Measurements from ENCODE around the gene ZNHIT1.
A peak's percentile ranks its signal among the peaks of the same experiment; 100 is the strongest.

ZNHIT1 gene

GRCh38 chr7:101217388-101218235 is at the start of gene ZNHIT1, which contains the start of gene PLOD3:
ZNHIT1 (plus strand) TSS chr7:101218165; CDS start chr7:101218196, 31 bp downstream.
PLOD3 (minus strand) TSS chr7:101217581; CDS start chr7:101217274, 307 bp downstream.
- DNase-seq (ENCODE audit: low spot score) = peak; percentile 100

- no peak for DNase-seq (ENCODE audit: low spot score)
These were observed 49.4 kb upstream of the ZNHIT1 start for GRCh38 chr7:101168412-101169049.

GRCh38 chr7:101169110-101169837 is 48.7 kb upstream of the ZNHIT1 start:
- no peak for DNase-seq (ENCODE audit: low spot score)

- DNase-seq (ENCODE audit: low spot score) = peak; percentile 75
These were observed 48.0 kb upstream of the ZNHIT1 start for GRCh38 chr7:101169838-101170551.

GRCh38 chr7:101170617-101171441 is 47.1 kb upstream of the ZNHIT1 start:
- no peak for DNase-seq (ENCODE audit: low spot score)

GRCh38 chr7:101171442-101171837 is 46.5 kb upstream of the ZNHIT1 start:
- DNase-seq (ENCODE audit: low spot score) = peak; percentile 58

- DNase-seq (ENCODE audit: low spot score) = no peak
These were observed 45.7 kb upstream of the ZNHIT1 start for GRCh38 chr7:101172005-101172853.

GRCh38 chr7:101172854-101173751 is 44.9 kb upstream of the ZNHIT1 start:
- peak; percentile 87 for DNase-seq (ENCODE audit: low spot score)

- peak; percentile 58 for DNase-seq (ENCODE audit: low spot score)
These were observed 44.2 kb upstream of the ZNHIT1 start for GRCh38 chr7:101173752-101174244.

- no peak for DNase-seq (ENCODE audit: low spot score)
These were observed 43.6 kb upstream of the ZNHIT1 start for GRCh38 chr7:101174322-101174854.

- DNase-seq (ENCODE audit: low spot score) = no peak
These were observed 42.3 kb upstream of the ZNHIT1 start for GRCh38 chr7:101175664-101176063.

GRCh38 chr7:101177644-101178043 is 40.3 kb upstream of the ZNHIT1 start:
- no peak for DNase-seq (ENCODE audit: low spot score)

- no peak for DNase-seq (ENCODE audit: low spot score)
These were observed 38.8 kb upstream of the ZNHIT1 start for GRCh38 chr7:101179117-101179516.

- DNase-seq (ENCODE audit: low spot score) = no peak
These were observed 38.3 kb upstream of the ZNHIT1 start for GRCh38 chr7:101179713-101180112.

GRCh38 chr7:101180130-101180755 is 37.7 kb upstream of the ZNHIT1 start, which contains the start of gene NAT16:
NAT16 (minus strand) TSS chr7:101180293; CDS start chr7:101174807, 5,486 bp downstream.
- DNase-seq (ENCODE audit: low spot score) = no peak

GRCh38 chr7:101185258-101185839 is 32.6 kb upstream of the ZNHIT1 start:
- DNase-seq (ENCODE audit: low spot score) = no peak

- DNase-seq (ENCODE audit: low spot score) = no peak
These were observed 31.8 kb upstream of the ZNHIT1 start for GRCh38 chr7:101186194-101186593.
